IMR-90 (cell line): ENCODE results near the gene ISOC1. TPM values are rescaled to one million over a fixed set of nuclear protein-coding genes. Genes with fewer than 3 reads are reported as not detected.

Source experiments
- ATAC-seq: fragments of 200-7000 bp; cut with Tn5 transposase; 2 replicates; pipeline ENCODE4 v1.9.1; 2020; ENCODE audit warnings: low read depth, mild to moderate bottlenecking, moderate library complexity
- BruUV-seq: library from RNA; stranded (reverse); fragments of 400-500 nt; replicated peaks from 2 replicates; lab custom pipeline; 2021; lab: Mats Ljungman, UMichigan
- CTCF ChIA-PET: fragments of 300-600 bp; formaldehyde crosslinking; extraction: SDS; loops from one replicate; lab custom pipeline; 2021; ENCODE audit warnings: antibody characterized with exemption; lab: Yijun Ruan, JAX
- POLR2A ChIA-PET: fragments of 300-600 bp; sonication (Branson Sonifier 250); formaldehyde crosslinking; loops from one replicate; lab custom pipeline; 2022; ENCODE audit warnings: antibody characterized with exemption; ENCODE audit not compliant: unreplicated experiment; lab: Charles Lee
- DNase-seq: peaks from one replicate; pipeline ENCODE4 v3.0.0; 2013
- H2AFZ ChIP-seq: replicated peaks from 2 replicates; pipeline ENCODE3; 2013; ENCODE audit warnings: low read length, mild to moderate bottlenecking; ENCODE audit not compliant: poor library complexity
- H2AK5ac ChIP-seq: 2 replicates; pipeline ENCODE4 v1.6.1; 2013; ENCODE audit warnings: low read depth, low read length, inconsistent platforms
- H2AK9ac ChIP-seq: replicated peaks from 2 replicates; pipeline ENCODE3; 2013; ENCODE audit warnings: mild to moderate bottlenecking, low read depth, low read length, moderate library complexity; ENCODE audit not compliant: poor library complexity
- H2BK120ac ChIP-seq: 2 replicates; pipeline ENCODE4 v1.6.1; 2013; ENCODE audit warnings: low read depth, low read length, inconsistent platforms
- H2BK15ac ChIP-seq: 3 replicates; pipeline ENCODE4 v1.6.1; 2013; ENCODE audit warnings: low read depth, low read length, inconsistent platforms
- H2BK20ac ChIP-seq: 2 replicates; pipeline ENCODE4 v1.6.1; 2013; ENCODE audit warnings: low read depth, mild to moderate bottlenecking, inconsistent platforms, low read length, moderate library complexity
- H2BK5ac ChIP-seq: 2 replicates; pipeline ENCODE4 v1.6.1; 2013; ENCODE audit warnings: mild to moderate bottlenecking, low read depth, low read length, inconsistent platforms; ENCODE audit not compliant: poor library complexity, severe bottlenecking
- H3K14ac ChIP-seq: replicated peaks from 2 replicates; pipeline ENCODE4 v1.6.1; 2013; ENCODE audit warnings: low read depth, low read length, inconsistent platforms
- H3K18ac ChIP-seq: 2 replicates; pipeline ENCODE4 v1.6.1; 2013; ENCODE audit warnings: low read depth, low read length, control low read depth
- H3K23ac ChIP-seq: 2 replicates; pipeline ENCODE4 v1.6.1; 2013; ENCODE audit warnings: low read depth, low read length, inconsistent platforms
- H3K27ac ChIP-seq: 2 replicates; pipeline ENCODE4 v1.5.1; 2013; ENCODE audit warnings: mild to moderate bottlenecking, control low read depth, low read length; ENCODE audit not compliant: insufficient read depth
- H3K27me3 ChIP-seq: 2 replicates; pipeline ENCODE4 v1.6.1; 2013; ENCODE audit warnings: low read length; ENCODE audit not compliant: control insufficient read depth, insufficient read depth
- H3K36me3 ChIP-seq: 2 replicates; pipeline ENCODE4 v1.6.1; 2013; ENCODE audit warnings: low read length, mixed read lengths; ENCODE audit not compliant: control insufficient read depth, insufficient read depth
- H3K4ac ChIP-seq: 2 replicates; pipeline ENCODE4 v1.6.1; 2013; ENCODE audit warnings: low read depth, low read length, inconsistent platforms
- H3K4me1 ChIP-seq: 2 replicates; pipeline ENCODE4 v1.6.1; 2013; ENCODE audit warnings: low read length, mixed read lengths; ENCODE audit not compliant: control insufficient read depth, insufficient read depth
- H3K4me2 ChIP-seq: 2 replicates; pipeline ENCODE4 v1.6.1; 2013; ENCODE audit warnings: low read depth, mild to moderate bottlenecking, control low read depth, low read length, moderate library complexity
- H3K4me3 ChIP-seq: 2 replicates; pipeline ENCODE4 v1.5.1; 2013; ENCODE audit warnings: low read depth, mild to moderate bottlenecking, control low read depth, low read length, moderate library complexity; ENCODE audit not compliant: insufficient read depth
- H3K56ac ChIP-seq: 2 replicates; pipeline ENCODE4 v1.6.1; 2013; ENCODE audit warnings: low read length, inconsistent platforms; ENCODE audit not compliant: insufficient read depth; ENCODE audit errors: extremely low read depth
- H3K79me1 ChIP-seq, 2 experiments: 2 replicates each; pipeline ENCODE4 v1.6.1; 2013; ENCODE audit warnings: low read length in 2 of 2, inconsistent platforms in 1 of 2, low read depth in 1 of 2
- H3K9ac ChIP-seq: 2 replicates; pipeline ENCODE4 v1.6.1; 2013; ENCODE audit warnings: low read depth, low read length, control low read depth
- H3K9me1 ChIP-seq: 2 replicates; pipeline ENCODE4 v1.6.1; 2013; ENCODE audit warnings: low read length, inconsistent platforms; ENCODE audit not compliant: insufficient read depth
- H3K9me3 ChIP-seq: 2 replicates; pipeline ENCODE4 v1.6.1; 2013; ENCODE audit warnings: low read length; ENCODE audit not compliant: control insufficient read depth, insufficient read depth
- H4K20me1 ChIP-seq: 2 replicates; pipeline ENCODE4 v1.6.1; 2013; ENCODE audit warnings: low read length, inconsistent platforms; ENCODE audit not compliant: insufficient read depth
- H4K5ac ChIP-seq: 2 replicates; pipeline ENCODE4 v1.6.1; 2013; ENCODE audit warnings: mild to moderate bottlenecking, low read depth, low read length, control low read depth
- H4K8ac ChIP-seq, 2 experiments: 2 replicates each; pipeline ENCODE4 v1.6.1; 2013; ENCODE audit warnings: low read depth in 2 of 2, low read length in 2 of 2, control low read depth in 1 of 2, inconsistent platforms in 1 of 2
- H4K91ac ChIP-seq: 2 replicates; pipeline ENCODE4 v1.6.1; 2013; ENCODE audit warnings: low read depth, low read length, inconsistent platforms; ENCODE audit not compliant: insufficient read depth
- BHLHE40 ChIP-seq: fragments of 150-350 bp; IDR thresholded peaks from 2 replicates; pipeline ENCODE4 v1.6.1; 2016; ENCODE audit warnings: mild to moderate bottlenecking, low read depth, low read length
- CEBPB ChIP-seq: IDR thresholded peaks from 2 replicates; pipeline ENCODE4 v1.6.1; 2012; ENCODE audit warnings: low read depth, low read length, improper control_type of control experiment
- CHD1 ChIP-seq: IDR thresholded peaks from 2 replicates; pipeline ENCODE4 v1.6.1; 2012; ENCODE audit warnings: low read depth, low read length, improper control_type of control experiment
- CTCF ChIP-seq: conservative IDR thresholded peaks from 2 replicates; pipeline ENCODE4 v1.5.1; 2012; ENCODE audit warnings: mild to moderate bottlenecking, low read depth, low read length, improper control_type of control experiment
- ELK1 ChIP-seq: fragments of 150-350 bp; IDR thresholded peaks from 2 replicates; pipeline ENCODE4 v1.6.1; 2016; ENCODE audit warnings: low read depth, mild to moderate bottlenecking, low read length, moderate library complexity, borderline replicate concordance
- FOS ChIP-seq: fragments of 150-350 bp; IDR thresholded peaks from 2 replicates; pipeline ENCODE4 v1.6.1; 2016; ENCODE audit warnings: low read depth, low read length
- MAFK ChIP-seq: IDR thresholded peaks from 2 replicates; pipeline ENCODE4 v1.6.1; 2012; ENCODE audit warnings: low read depth, low read length, improper control_type of control experiment
- MAZ ChIP-seq: IDR thresholded peaks from 2 replicates; pipeline ENCODE4 v1.6.1; 2012; ENCODE audit warnings: low read depth, mild to moderate bottlenecking, low read length, improper control_type of control experiment, moderate library complexity, borderline replicate concordance
- MXI1 ChIP-seq: IDR thresholded peaks from 2 replicates; pipeline ENCODE4 v1.6.1; 2012; ENCODE audit warnings: low read depth, mild to moderate bottlenecking, low read length, moderate library complexity, borderline replicate concordance
- NFE2L2 ChIP-seq: fragments of 150-350 bp; IDR thresholded peaks from 2 replicates; pipeline ENCODE4 v1.6.1; 2016; ENCODE audit warnings: low read depth, mild to moderate bottlenecking, low read length
- POLR2A ChIP-seq: IDR thresholded peaks from 2 replicates; pipeline ENCODE4 v1.6.1; 2012; ENCODE audit warnings: mild to moderate bottlenecking, low read depth, low read length
- RAD21 ChIP-seq: IDR thresholded peaks from 2 replicates; pipeline ENCODE4 v1.6.1; 2012; ENCODE audit warnings: low read length, improper control_type of control experiment
- RCOR1 ChIP-seq: IDR thresholded peaks from 2 replicates; pipeline ENCODE4 v1.6.1; 2012; ENCODE audit warnings: mild to moderate bottlenecking, low read length, improper control_type of control experiment; ENCODE audit not compliant: insufficient replicate concordance
- RFX5 ChIP-seq: IDR thresholded peaks from 2 replicates; pipeline ENCODE4 v1.8.0; 2012; ENCODE audit warnings: low read depth, mild to moderate bottlenecking, low read length, moderate library complexity
- SMC3 ChIP-seq: fragments of 150-350 bp; IDR thresholded peaks from 2 replicates; pipeline ENCODE4 v1.6.1; 2016; ENCODE audit warnings: low read depth, mild to moderate bottlenecking, antibody characterized with exemption, low read length, moderate library complexity
- USF2 ChIP-seq: fragments of 150-350 bp; IDR thresholded peaks from 2 replicates; pipeline ENCODE4 v1.6.1; 2017; ENCODE audit warnings: mild to moderate bottlenecking, antibody characterized with exemption, low read length, low read depth
- dilution Hi-C: fragments of 300-500 bp; cut with HindIII; formaldehyde crosslinking; loops from one replicate; pipeline ENCODE4 v1.14.3; 2018; ENCODE audit warnings: low sequenced_read_pairs; ENCODE audit not compliant: unreplicated experiment
- in situ Hi-C: fragments of 300-500 bp; cut with MboI; formaldehyde crosslinking; loops from 3 replicates; pipeline ENCODE4 v1.14.3; 2019; ENCODE audit warnings: low sequenced_read_pairs, inconsistent platforms, mixed read lengths
- intact Hi-C: fragments of 100-400 bp; cut with micrococcal nuclease; formaldehyde crosslinking; loops from 2 replicates; pipeline ENCODE4 v1.10.0; 2022
- polyA plus RNA-seq, 3 experiments: library from polyadenylated mRNA; depleted of rRNA; stranded (reverse); fragments of >200 nt; gene quantifications; 2 replicates each; pipeline ENCODE4 v1.2.3, GENCODE V29; 2012; ENCODE audit warnings: low replicate concordance in 1 of 3
- total RNA-seq: library from RNA; depleted of rRNA; stranded (reverse); fragments of >200 nt; gene quantifications from 2 replicates; pipeline ENCODE4 v1.2.3, GENCODE V29; 2012

Gene ISOC1
- total and polyA plus RNA-seq, 2 of the 4 experiments (the other 2 are of a cell fraction), result 10.8 to 11.6 TPM

GRCh38 chr5:129103397-129103796 lies 8.8 kb downstream of the ISOC1 start:
- dilution Hi-C loops, result no loop called here
- POLR2A ChIA-PET, result no interaction called here
- no peak overlapping the region for H3K18ac ChIP-seq
- no peak overlapping the region for H3K14ac ChIP-seq
- H3K23ac ChIP-seq, result no peak overlapping the region
- no peak overlapping the region for H2BK20ac ChIP-seq
- no peak overlapping the region for H4K8ac ChIP-seq
- TF ChIP-seq CTCF (no peak), POLR2A (no peak), RCOR1 (no peak), BHLHE40 (no peak), CHD1 (no peak), USF2 (no peak), ELK1 (no peak), MXI1 (no peak), RFX5 (no peak), RAD21 (no peak), CEBPB (no peak), NFE2L2 (no peak), MAZ (no peak), MAFK (no peak), SMC3 (no peak), FOS (no peak)
- no peak overlapping the region for H2AFZ ChIP-seq
- no peak overlapping the region for H2AK9ac ChIP-seq
- no peak overlapping the region for H2BK5ac ChIP-seq
- ATAC-seq (no peak), DNase-seq (no peak)
- H2BK120ac ChIP-seq, result no peak overlapping the region
- in situ Hi-C loops, result no loop called here
- BruUV-seq, result no TSS peak
- H3K27me3 ChIP-seq, result no peaks in the 10 kb centered on the region
- H3K9me3 ChIP-seq, result no peaks in the 10 kb centered on the region
- no peak overlapping the region for H3K4me3 ChIP-seq
- H3K79me1 ChIP-seq, result peaks cover 3% of the 10 kb centered on the region in 2 experiments
- no peak overlapping the region for H3K4me2 ChIP-seq
- intact Hi-C loops, result loop anchor here (10.0 kb wide), 1 partner anchor 361 kb away; the partner anchor contains the start of gene ADAMTS19
- peaks cover 4% of the 10 kb centered on the region; the same call in 1 of the 2 replicates for H3K4me1 ChIP-seq
- no peak overlapping the region for H3K56ac ChIP-seq
- H2BK15ac ChIP-seq, result no peak overlapping the region
- CTCF ChIA-PET, result no interaction called here
- H4K5ac ChIP-seq, result no peak overlapping the region
- H3K9ac ChIP-seq, result no peak overlapping the region
- no peaks in the 10 kb centered on the region for H3K9me1 ChIP-seq
- H3K4ac ChIP-seq, result no peak overlapping the region
- H4K91ac ChIP-seq, result no peak overlapping the region
- H3K36me3 ChIP-seq, result no peaks in the 10 kb centered on the region
- no peak overlapping the region for H3K27ac ChIP-seq
- no peak overlapping the region for H2AK5ac ChIP-seq
- no peaks in the 10 kb centered on the region for H4K20me1 ChIP-seq
